H1 (cell line): ENCODE results near the gene CCNH. TPM values are rescaled to one million over a fixed set of nuclear protein-coding genes. Genes with fewer than 3 reads are reported as not detected.

Source experiments
- NANOG ChIP-seq: IDR thresholded peaks from 2 replicates; pipeline ENCODE4 v1.6.1; 2011; ENCODE audit warnings: low read length, low read depth, mild to moderate bottlenecking, inconsistent platforms; ENCODE audit not compliant: insufficient read depth, poor library complexity, severe bottlenecking
- YY1 ChIP-seq: IDR thresholded peaks from 2 replicates; pipeline ENCODE4 v1.6.1; 2011; ENCODE audit warnings: low read depth, mild to moderate bottlenecking, low read length
- polyA plus RNA-seq, 7 experiments: library from polyadenylated mRNA; depleted of rRNA in 3 of 7; stranded (reverse) in 5 of 7; unstranded in 2 of 7; fragments of >200 nt in 5 of 7; fragments of 200-250 nt in 2 of 7; gene quantifications; 1 replicate in 5 of 7; 2 replicates in 1 of 7; 4 replicates in 1 of 7; pipeline versions ENCODE4 v1.2.1 to v1.2.3, GENCODE V29; 2011 to 2013; ENCODE audit warnings: missing spikeins in 2 of 7, mixed read lengths in 2 of 7
- total RNA-seq: library from RNA; stranded (reverse); fragmentation: NEBNext Ultra II Directional; extraction: Animal tissue kit (Norgen Biotek cat#: 25700); gene quantifications from 2 replicates; pipeline ENCODE4 v1.2.1, GENCODE V29; 2021

The CCNH gene
- total and polyA plus RNA-seq, 2 of the 8 experiments (the other 6 are each of a cell fraction or from before 2014, with no cell fraction given), result 38.2 to 41.8 TPM

- TF ChIP-seq NANOG (no peak), YY1 (no peak)
Measured at GRCh38 chr5:87404359-87404758, 8.4 kb downstream of the CCNH start (continued).
